Endodermal cell (in vitro differentiated cells): Measurements from ENCODE around the gene PABPN1L. TPM values are rescaled to one million over a fixed set of nuclear protein-coding genes. Genes with fewer than 3 reads are reported as not detected.

Source experiments
- DNase-seq: peaks from one replicate; pipeline ENCODE4 v3.0.0-alpha.2; 2017
- H3K27ac ChIP-seq: 2 replicates; pipeline ENCODE4 v1.5.1; 2013; ENCODE audit warnings: mild to moderate bottlenecking, low read depth, low read length, moderate library complexity
- H3K27me3 ChIP-seq: 2 replicates; pipeline ENCODE4 v1.6.1; 2013; ENCODE audit warnings: mild to moderate bottlenecking, low read length, moderate library complexity; ENCODE audit not compliant: insufficient read depth, control insufficient read depth, poor library complexity, severe bottlenecking
- H3K36me3 ChIP-seq: 2 replicates; pipeline ENCODE4 v1.7.0; 2013; ENCODE audit warnings: mild to moderate bottlenecking, low read length, moderate library complexity; ENCODE audit not compliant: control insufficient read depth, insufficient read depth
- H3K4me1 ChIP-seq: one replicate; pipeline ENCODE4 v1.7.0; 2013; ENCODE audit warnings: low read length; ENCODE audit not compliant: control insufficient read depth, insufficient read depth
- H3K4me3 ChIP-seq: 2 replicates; pipeline ENCODE4 v1.5.1; 2013; ENCODE audit warnings: mild to moderate bottlenecking, low read length, moderate library complexity
- H3K9ac ChIP-seq: 2 replicates; pipeline ENCODE4 v1.6.1; 2013; ENCODE audit warnings: mild to moderate bottlenecking, low read length, moderate library complexity; ENCODE audit not compliant: poor library complexity, severe bottlenecking; ENCODE audit errors: extremely low read depth
- H3K9me3 ChIP-seq: 2 replicates; pipeline ENCODE4 v1.6.1; 2013; ENCODE audit warnings: mild to moderate bottlenecking, low read length, moderate library complexity; ENCODE audit not compliant: control insufficient read depth
- H3K27ac Mint-ChIP-seq: 2 replicates; pipeline ENCODE4 v1.8.0; 2020; ENCODE audit warnings: mixed read lengths
- H3K27me3 Mint-ChIP-seq: 2 replicates; pipeline ENCODE4 v1.8.0; 2021; ENCODE audit warnings: mild to moderate bottlenecking, mixed read lengths; ENCODE audit not compliant: insufficient read depth
- H3K36me3 Mint-ChIP-seq: 2 replicates; pipeline ENCODE4 v1.8.0; 2020; ENCODE audit warnings: low read depth, mixed read lengths
- H3K4me1 Mint-ChIP-seq: 2 replicates; pipeline ENCODE4 v1.8.0; 2020; ENCODE audit warnings: mixed read lengths
- H3K4me3 Mint-ChIP-seq: 2 replicates; pipeline ENCODE4 v1.8.0; 2020; ENCODE audit warnings: mild to moderate bottlenecking, moderate library complexity, mixed read lengths
- H3K9me3 Mint-ChIP-seq: 2 replicates; pipeline ENCODE4 v1.8.0; 2020; ENCODE audit warnings: mild to moderate bottlenecking, mixed read lengths
- CTCF ChIP-seq: fragments of 200-600 bp; sonication (generic); conservative IDR thresholded peaks from 2 replicates; pipeline ENCODE4 v1.5.0; 2021; ENCODE audit warnings: antibody characterized with exemption, mild to moderate bottlenecking
- WGBS, 2 experiments: methylation state at CpG; one replicate each; pipeline versions ENCODE4 v1.1.5 to v1.1.7; 2013; ENCODE audit warnings: missing lambda C conversion rate in 2 of 2, mixed read lengths in 1 of 2; ENCODE audit not compliant: insufficient coverage in 1 of 2, insufficient read length in 1 of 2; 5-methylcytosine and 5-hydroxymethylcytosine counted together
- total RNA-seq, 2 donors: library from RNA; stranded (reverse); fragmentation: NEBNext Ultra II Directional in 1 of 2; extraction: Animal tissue kit (Norgen Biotek cat#: 25700) in 1 of 2; gene quantifications; 2 replicates in 1 of 2; 3 replicates in 1 of 2; pipeline ENCODE4 v1.2.1, GENCODE V29; 2021

The PABPN1L gene
- total RNA-seq, 2 donors from 2014 or later, result not detected

DNA sequence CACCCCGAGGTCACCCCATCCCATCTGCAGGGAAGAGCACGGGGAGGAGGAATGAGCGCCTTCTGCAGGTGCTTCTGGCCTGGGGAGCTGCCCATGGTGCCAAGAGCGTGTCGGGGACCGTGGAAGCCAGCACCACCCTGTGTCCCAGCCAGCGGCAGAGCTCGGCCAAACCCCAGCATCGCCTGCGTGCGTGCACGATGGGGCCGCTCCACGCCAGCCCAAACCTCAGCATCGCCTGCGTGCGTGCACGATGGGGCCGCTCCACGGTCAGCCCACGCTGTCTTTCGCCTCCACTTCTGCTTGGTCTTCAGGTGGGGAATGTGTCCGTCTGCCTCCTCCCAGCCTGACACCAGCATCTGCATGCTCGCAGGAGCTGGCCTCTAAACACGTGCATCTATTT is 23.7 kb downstream of the PABPN1L start:
- H3K4me3 ChIP-seq, result no peak overlapping the region
- DNase-seq, result no peak
- H3K4me1 ChIP-seq, result no peaks in the 10 kb centered on the region
- no peaks in the 10 kb centered on the region for H3K27me3 Mint-ChIP-seq
- no peaks in the 10 kb centered on the region for H3K27me3 ChIP-seq
- no peak for TF ChIP-seq CTCF
- H3K9ac ChIP-seq, result no peak overlapping the region
- no peak overlapping the region for H3K27ac ChIP-seq
- WGBS, 2 experiments, result 95 to 96% methylated on average over 17 to 25 of the region's 25 CpGs
- no peak overlapping the region for H3K27ac Mint-ChIP-seq
- no peaks in the 10 kb centered on the region for H3K9me3 ChIP-seq
- no peaks in the 10 kb centered on the region for H3K4me1 Mint-ChIP-seq
- no peaks in the 10 kb centered on the region for H3K36me3 ChIP-seq
- peaks cover 18% of the 10 kb centered on the region for H3K36me3 Mint-ChIP-seq
- H3K9me3 Mint-ChIP-seq, result no peaks in the 10 kb centered on the region
- H3K4me3 Mint-ChIP-seq, result no peak overlapping the region

- no peak overlapping the region for H3K4me3 Mint-ChIP-seq
- TF ChIP-seq CTCF, result no peak
- Histone ChIP-seq H3K9me3 (no peaks in the 10 kb centered on the region), H3K27me3 (no peaks in the 10 kb centered on the region), H3K36me3 (no peaks in the 10 kb centered on the region), H3K27ac (no peak overlapping the region), H3K4me1 (no peaks in the 10 kb centered on the region), H3K9ac (no peak overlapping the region), H3K4me3 (no peak overlapping the region)
- H3K9me3 Mint-ChIP-seq, result no peaks in the 10 kb centered on the region
- 89 to 90% methylated on average over 11 to 15 of the region's 15 CpGs for WGBS, 2 experiments
- H3K27me3 Mint-ChIP-seq, result no peaks in the 10 kb centered on the region
- no peak for DNase-seq
- H3K36me3 Mint-ChIP-seq, result peaks cover 13% of the 10 kb centered on the region
- no peaks in the 10 kb centered on the region for H3K4me1 Mint-ChIP-seq
- no peak overlapping the region for H3K27ac Mint-ChIP-seq
Measured at GRCh38 chr16:88842308-88842756, 24.1 kb downstream of the PABPN1L start.

- H3K4me3 ChIP-seq, result no peak overlapping the region
- DNase-seq, result no peak
- no peak overlapping the region for H3K27ac Mint-ChIP-seq
- WGBS, 2 experiments, result 93 to 95% methylated on average over 25 to 40 of the region's 40 CpGs
- H3K27ac ChIP-seq, result no peak overlapping the region
- no peak overlapping the region for H3K4me3 Mint-ChIP-seq
- H3K4me1 ChIP-seq, result no peaks in the 10 kb centered on the region
- TF ChIP-seq CTCF, result no peak
- peaks cover 12% of the 10 kb centered on the region for H3K36me3 Mint-ChIP-seq
- H3K36me3 ChIP-seq, result no peaks in the 10 kb centered on the region
- no peaks in the 10 kb centered on the region for H3K27me3 Mint-ChIP-seq
- H3K4me1 Mint-ChIP-seq, result no peaks in the 10 kb centered on the region
- H3K9me3 ChIP-seq, result no peaks in the 10 kb centered on the region
- H3K9me3 Mint-ChIP-seq, result no peaks in the 10 kb centered on the region
- H3K27me3 ChIP-seq, result no peaks in the 10 kb centered on the region
- H3K9ac ChIP-seq, result no peak overlapping the region
Measured at GRCh38 chr16:88841521-88842307, 24.7 kb downstream of the PABPN1L start.
